Measurements from ENCODE around the gene SLC38A1. TPM values are rescaled to one million over a fixed set of nuclear protein-coding genes. Genes with fewer than 3 reads are reported as not detected.
A peak's percentile ranks its signal among the peaks of the same experiment; 100 is the strongest.

Gene SLC38A1
- total and polyA plus RNA-seq, 2 experiments from 2014 or later = 114 to 234 TPM

DNA sequence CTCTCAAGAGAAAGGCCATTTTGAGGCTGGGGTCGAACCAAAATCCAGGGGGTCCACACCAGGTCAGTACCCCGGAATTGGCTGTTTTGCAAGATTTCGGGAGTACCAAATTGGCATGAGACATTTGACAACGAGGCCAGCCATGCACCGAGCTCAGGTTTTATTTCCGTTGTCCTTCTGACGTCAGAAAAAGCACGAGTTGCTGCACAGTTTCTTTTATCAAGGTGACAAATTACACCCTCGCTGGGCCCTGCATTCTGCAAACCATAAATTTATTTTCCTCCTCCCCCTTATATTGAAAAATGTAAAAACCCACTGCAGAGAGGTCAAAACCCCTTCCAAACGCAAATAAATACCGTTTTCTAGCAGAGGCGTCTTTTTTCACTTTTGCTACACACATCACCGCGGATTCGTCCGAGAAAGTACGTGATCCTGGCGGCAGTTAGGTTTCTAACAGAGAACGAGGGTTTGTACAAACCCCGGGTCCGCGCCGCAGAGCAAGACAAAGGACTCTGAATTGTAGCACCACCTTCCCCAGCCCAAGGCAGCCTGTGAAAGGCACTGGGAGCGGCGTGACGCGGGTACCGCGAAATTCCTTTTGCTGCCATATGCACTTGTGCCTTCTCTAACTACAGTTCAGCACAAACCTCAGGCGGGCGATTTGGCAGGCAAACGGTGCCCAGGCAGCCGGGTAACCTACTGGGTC, 1.8 kb downstream of the SLC38A1 start (continued):
- TF ChIP-seq STAT1 (IDR thresholded peaks at IDR 0.05; ENCODE audit: unreplicated experiment) (no peak), CREB1 (CRISPR knock-in tag; IDR thresholded peaks at IDR 0.05; ENCODE audit: low read depth) (peak; percentile 36; the same call in 1 of the 2 replicates)
- TF ChIP-seq, protein P1, sequence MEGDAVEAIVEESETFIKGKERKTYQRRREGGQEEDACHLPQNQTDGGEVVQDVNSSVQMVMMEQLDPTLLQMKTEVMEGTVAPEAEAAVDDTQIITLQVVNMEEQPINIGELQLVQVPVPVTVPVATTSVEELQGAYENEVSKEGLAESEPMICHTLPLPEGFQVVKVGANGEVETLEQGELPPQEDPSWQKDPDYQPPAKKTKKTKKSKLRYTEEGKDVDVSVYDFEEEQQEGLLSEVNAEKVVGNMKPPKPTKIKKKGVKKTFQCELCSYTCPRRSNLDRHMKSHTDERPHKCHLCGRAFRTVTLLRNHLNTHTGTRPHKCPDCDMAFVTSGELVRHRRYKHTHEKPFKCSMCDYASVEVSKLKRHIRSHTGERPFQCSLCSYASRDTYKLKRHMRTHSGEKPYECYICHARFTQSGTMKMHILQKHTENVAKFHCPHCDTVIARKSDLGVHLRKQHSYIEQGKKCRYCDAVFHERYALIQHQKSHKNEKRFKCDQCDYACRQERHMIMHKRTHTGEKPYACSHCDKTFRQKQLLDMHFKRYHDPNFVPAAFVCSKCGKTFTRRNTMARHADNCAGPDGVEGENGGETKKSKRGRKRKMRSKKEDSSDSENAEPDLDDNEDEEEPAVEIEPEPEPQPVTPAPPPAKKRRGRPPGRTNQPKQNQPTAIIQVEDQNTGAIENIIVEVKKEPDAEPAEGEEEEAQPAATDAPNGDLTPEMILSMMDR (conservative IDR thresholded peaks at IDR 0.05; ENCODE audit: low read depth in 2 of 2) = no peak

DNA sequence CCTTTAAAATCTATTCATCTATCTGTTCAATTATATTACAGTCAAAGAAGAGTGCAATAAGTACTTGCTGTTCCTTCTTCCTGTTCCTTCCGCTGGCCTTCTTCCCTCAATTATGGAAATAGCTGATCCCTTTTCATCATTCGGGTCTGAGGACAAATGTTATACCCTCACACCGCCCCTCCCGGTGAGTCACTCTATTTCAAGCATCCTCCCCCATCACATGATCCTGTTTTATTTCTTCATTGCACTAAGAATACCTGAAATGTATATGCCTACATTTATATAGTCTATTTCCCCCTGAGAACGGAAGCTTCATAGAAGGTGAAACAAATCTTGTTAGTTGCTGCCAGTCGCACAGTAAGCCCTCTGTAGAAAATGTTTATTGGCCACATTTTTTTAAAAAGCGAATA, 2.5 kb downstream of the SLC38A1 start:
- peaks cover 29% of the 10 kb centered on the region for H3K4me1 Mint-ChIP-seq
- peak overlapping the region; percentile 86 for H3K4me2 ChIP-seq
- H2AFZ ChIP-seq = no peak overlapping the region
- peak overlapping the region; percentile 20; the same call in 1 of the 2 replicates for H3K27ac ChIP-seq (ENCODE audit: low read depth)
- H3K27ac Mint-ChIP-seq = no peak overlapping the region
- no peaks in the 10 kb centered on the region for H3F3A ChIP-seq (replicated peaks; ENCODE audit: low read depth)
- peak overlapping the region; percentile 90 for H3K4me3 ChIP-seq
- peak; percentile 58 for DNase-seq (ENCODE audit: low spot score)
- no peak overlapping the region for H3K4me3 Mint-ChIP-seq
- H3K36me3 ChIP-seq (ENCODE audit: insufficient read depth) = no peaks in the 10 kb centered on the region
- peaks cover 25% of the 10 kb centered on the region for H4K20me1 ChIP-seq (replicated peaks; ENCODE audit: insufficient read depth)
- H3K36me3 Mint-ChIP-seq (ENCODE audit: low read depth) = peaks cover 5% of the 10 kb centered on the region; the same call in 2 of the 3 replicates
- H3K9me2 ChIP-seq (ENCODE audit: insufficient read depth) = no peaks in the 10 kb centered on the region
- H3K27me3 ChIP-seq (ENCODE audit: insufficient read depth) = no peaks in the 10 kb centered on the region
- H3K4me1 ChIP-seq (ENCODE audit: insufficient read depth) = peaks cover 58% of the 10 kb centered on the region
- H3K79me2 ChIP-seq (replicated peaks; ENCODE audit: insufficient read depth) = peaks cover 95% of the 10 kb centered on the region
- no peaks in the 10 kb centered on the region for H3K9me3 Mint-ChIP-seq
- no peaks in the 10 kb centered on the region for H3K27me3 Mint-ChIP-seq (ENCODE audit: insufficient read depth, low read depth, poor library complexity)
- TF ChIP-seq ZNF331 (CRISPR knock-in tag; IDR thresholded peaks at IDR 0.05; ENCODE audit: low read depth) (no peak), POLR2AphosphoS5 (IDR thresholded peaks at IDR 0.05; ENCODE audit: low read depth) (peak; percentile 15; the same call in 1 of the 2 replicates)
- no peak for ATAC-seq

DNA sequence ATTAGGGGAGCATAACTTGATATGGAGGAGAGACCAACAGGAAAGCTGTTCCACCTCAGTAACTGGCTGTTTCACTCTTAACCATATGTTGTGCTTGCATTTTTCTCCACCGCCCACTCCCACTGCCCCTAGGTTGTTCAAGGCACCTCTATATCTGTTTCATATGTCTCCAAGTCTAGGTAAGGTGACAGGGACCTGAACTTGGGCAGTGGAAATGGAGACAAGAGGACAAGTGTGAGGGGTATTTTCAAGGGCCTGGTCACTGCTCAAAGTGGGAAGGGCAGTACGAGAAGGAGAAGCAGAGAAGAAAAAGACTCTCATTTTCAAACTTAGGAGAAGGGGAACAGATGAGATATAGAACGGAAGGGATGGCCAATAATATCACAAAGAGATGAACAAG, 3.1 kb downstream of the SLC38A1 start:
- Histone ChIP-seq H2AFZ (no peak overlapping the region), H3K9me2 (ENCODE audit: insufficient read depth) (no peaks in the 10 kb centered on the region), H3K27ac (ENCODE audit: low read depth) (no peak overlapping the region), H3K4me3 (peak overlapping the region; percentile 90), H3K79me2 (replicated peaks; ENCODE audit: insufficient read depth) (peaks cover 99% of the 10 kb centered on the region), H3K4me1 (ENCODE audit: insufficient read depth) (peaks cover 58% of the 10 kb centered on the region), H3K27me3 (ENCODE audit: insufficient read depth) (no peaks in the 10 kb centered on the region), H4K20me1 (replicated peaks; ENCODE audit: insufficient read depth) (peaks cover 26% of the 10 kb centered on the region), H3K36me3 (ENCODE audit: insufficient read depth) (no peaks in the 10 kb centered on the region), H3F3A (replicated peaks; ENCODE audit: low read depth) (no peaks in the 10 kb centered on the region), H3K4me2 (peak overlapping the region; percentile 86)
- Mint-ChIP-seq H3K27ac (no peak overlapping the region), H3K4me3 (no peak overlapping the region), H3K27me3 (ENCODE audit: insufficient read depth, low read depth, poor library complexity) (no peaks in the 10 kb centered on the region), H3K9me3 (no peaks in the 10 kb centered on the region), H3K36me3 (ENCODE audit: low read depth) (peaks cover 5% of the 10 kb centered on the region; the same call in 2 of the 3 replicates), H3K4me1 (peaks cover 22% of the 10 kb centered on the region)
- ATAC-seq (no peak), DNase-seq (ENCODE audit: low spot score) (no peak)
- TF ChIP-seq EZH2 (IDR thresholded peaks at IDR 0.05; ENCODE audit: low read depth, unreplicated experiment) = no peak
- TF ChIP-seq POLR2AphosphoS5 (IDR thresholded peaks at IDR 0.05; ENCODE audit: low read depth) = no peak
- no peak for TF ChIP-seq NANOG (IDR thresholded peaks at IDR 0.05; ENCODE audit: borderline replicate concordance)
- TF ChIP-seq ZNF114 (CRISPR knock-in tag; IDR thresholded peaks at IDR 0.05) = no peak
- TF ChIP-seq EZH2phosphoT487 (IDR thresholded peaks at IDR 0.05; ENCODE audit: unreplicated experiment) = no peak
- TF ChIP-seq, protein P2, sequence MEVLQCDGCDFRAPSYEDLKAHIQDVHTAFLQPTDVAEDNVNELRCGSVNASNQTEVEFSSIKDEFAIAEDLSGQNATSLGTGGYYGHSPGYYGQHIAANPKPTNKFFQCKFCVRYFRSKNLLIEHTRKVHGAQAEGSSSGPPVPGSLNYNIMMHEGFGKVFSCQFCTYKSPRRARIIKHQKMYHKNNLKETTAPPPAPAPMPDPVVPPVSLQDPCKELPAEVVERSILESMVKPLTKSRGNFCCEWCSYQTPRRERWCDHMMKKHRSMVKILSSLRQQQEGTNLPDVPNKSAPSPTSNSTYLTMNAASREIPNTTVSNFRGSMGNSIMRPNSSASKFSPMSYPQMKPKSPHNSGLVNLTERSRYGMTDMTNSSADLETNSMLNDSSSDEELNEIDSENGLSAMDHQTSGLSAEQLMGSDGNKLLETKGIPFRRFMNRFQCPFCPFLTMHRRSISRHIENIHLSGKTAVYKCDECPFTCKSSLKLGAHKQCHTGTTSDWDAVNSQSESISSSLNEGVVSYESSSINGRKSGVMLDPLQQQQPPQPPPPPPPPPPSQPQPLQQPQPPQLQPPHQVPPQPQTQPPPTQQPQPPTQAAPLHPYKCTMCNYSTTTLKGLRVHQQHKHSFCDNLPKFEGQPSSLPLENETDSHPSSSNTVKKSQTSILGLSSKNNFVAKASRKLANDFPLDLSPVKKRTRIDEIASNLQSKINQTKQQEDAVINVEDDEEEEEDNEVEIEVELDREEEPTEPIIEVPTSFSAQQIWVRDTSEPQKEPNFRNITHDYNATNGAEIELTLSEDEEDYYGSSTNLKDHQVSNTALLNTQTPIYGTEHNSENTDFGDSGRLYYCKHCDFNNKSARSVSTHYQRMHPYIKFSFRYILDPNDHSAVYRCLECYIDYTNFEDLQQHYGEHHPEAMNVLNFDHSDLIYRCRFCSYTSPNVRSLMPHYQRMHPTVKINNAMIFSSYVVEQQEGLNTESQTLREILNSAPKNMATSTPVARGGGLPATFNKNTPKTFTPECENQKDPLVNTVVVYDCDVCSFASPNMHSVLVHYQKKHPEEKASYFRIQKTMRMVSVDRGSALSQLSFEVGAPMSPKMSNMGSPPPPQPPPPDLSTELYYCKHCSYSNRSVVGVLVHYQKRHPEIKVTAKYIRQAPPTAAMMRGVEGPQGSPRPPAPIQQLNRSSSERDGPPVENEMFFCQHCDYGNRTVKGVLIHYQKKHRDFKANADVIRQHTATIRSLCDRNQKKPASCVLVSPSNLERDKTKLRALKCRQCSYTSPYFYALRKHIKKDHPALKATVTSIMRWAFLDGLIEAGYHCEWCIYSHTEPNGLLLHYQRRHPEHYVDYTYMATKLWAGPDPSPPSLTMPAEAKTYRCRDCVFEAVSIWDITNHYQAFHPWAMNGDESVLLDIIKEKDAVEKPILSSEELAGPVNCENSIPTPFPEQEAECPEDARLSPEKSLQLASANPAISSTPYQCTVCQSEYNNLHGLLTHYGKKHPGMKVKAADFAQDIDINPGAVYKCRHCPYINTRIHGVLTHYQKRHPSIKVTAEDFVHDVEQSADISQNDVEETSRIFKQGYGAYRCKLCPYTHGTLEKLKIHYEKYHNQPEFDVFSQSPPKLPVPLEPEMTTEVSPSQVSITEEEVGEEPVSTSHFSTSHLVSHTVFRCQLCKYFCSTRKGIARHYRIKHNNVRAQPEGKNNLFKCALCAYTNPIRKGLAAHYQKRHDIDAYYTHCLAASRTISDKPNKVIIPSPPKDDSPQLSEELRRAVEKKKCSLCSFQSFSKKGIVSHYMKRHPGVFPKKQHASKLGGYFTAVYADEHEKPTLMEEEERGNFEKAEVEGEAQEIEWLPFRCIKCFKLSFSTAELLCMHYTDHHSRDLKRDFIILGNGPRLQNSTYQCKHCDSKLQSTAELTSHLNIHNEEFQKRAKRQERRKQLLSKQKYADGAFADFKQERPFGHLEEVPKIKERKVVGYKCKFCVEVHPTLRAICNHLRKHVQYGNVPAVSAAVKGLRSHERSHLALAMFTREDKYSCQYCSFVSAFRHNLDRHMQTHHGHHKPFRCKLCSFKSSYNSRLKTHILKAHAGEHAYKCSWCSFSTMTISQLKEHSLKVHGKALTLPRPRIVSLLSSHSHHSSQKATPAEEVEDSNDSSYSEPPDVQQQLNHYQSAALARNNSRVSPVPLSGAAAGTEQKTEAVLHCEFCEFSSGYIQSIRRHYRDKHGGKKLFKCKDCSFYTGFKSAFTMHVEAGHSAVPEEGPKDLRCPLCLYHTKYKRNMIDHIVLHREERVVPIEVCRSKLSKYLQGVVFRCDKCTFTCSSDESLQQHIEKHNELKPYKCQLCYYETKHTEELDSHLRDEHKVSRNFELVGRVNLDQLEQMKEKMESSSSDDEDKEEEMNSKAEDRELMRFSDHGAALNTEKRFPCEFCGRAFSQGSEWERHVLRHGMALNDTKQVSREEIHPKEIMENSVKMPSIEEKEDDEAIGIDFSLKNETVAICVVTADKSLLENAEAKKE (CRISPR knock-in tag; IDR thresholded peaks at IDR 0.05) = no peak
- TF ChIP-seq ZNF331 (CRISPR knock-in tag; IDR thresholded peaks at IDR 0.05; ENCODE audit: low read depth) = no peak
- no peak for TF ChIP-seq STAT1 (IDR thresholded peaks at IDR 0.05; ENCODE audit: unreplicated experiment)

Measured in GM23338 (cell line).